GM21528 (cell line): Measurements from ENCODE around the gene KCNK3.

Experiments
- ATAC-seq: cut with Tn5 transposase; IDR thresholded peaks from one replicate; pipeline ENCODE4 v1.9.1; 2021; ENCODE audit warnings: mild to moderate bottlenecking, moderate library complexity; ENCODE audit not compliant: unreplicated experiment, low FRiP score

KCNK3 gene

DNA sequence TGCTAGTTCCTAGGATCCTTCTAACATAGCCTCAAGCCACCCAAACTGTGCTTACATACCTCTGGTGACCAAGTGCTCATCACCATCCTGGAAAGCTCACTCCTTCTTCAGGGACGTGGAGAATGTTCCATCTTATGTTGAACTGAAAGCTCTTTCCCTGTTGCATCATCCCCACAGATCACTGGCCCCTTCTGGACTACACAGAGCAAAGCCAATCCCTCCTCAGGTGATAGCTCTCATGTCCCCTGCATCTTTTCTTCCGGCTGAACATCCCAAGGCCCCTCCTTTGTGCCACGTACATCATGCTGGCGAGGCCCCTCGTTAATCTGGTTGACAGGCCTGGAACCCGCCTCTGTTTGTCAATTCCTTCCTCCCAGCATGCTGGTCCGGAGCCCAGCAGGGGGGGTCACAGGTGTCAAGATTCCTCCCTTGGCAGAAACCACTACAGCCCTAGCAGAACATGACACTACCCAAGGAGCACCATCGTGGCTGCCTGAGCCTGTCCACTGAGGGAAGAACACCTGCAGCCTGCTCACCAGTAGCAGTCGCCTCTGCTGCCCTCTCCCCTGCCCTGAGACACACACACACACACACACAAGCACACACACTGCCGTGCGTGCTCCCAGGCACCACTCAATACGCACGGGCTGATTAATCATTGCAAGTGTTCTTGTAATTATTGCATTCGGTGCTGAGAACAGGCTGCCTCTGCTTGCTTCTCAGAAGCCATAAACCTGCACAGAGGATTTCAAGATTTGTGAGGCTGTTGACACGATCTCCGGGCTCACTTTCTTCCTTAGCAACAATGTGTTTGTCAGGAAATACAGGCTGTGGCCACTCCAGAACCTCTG, 6.3 kb upstream of the KCNK3 start:
- no peak for ATAC-seq

- no peak for ATAC-seq
These were observed 5.2 kb upstream of the KCNK3 start for GRCh38 chr2:26687328-26687727.

- no peak for ATAC-seq
These were observed 4.7 kb upstream of the KCNK3 start for GRCh38 chr2:26687801-26688200.

- ATAC-seq, result no peak
These were observed 1.4 kb upstream of the KCNK3 start for GRCh38 chr2:26691161-26691560.

GRCh38 chr2:26691881-26692278, 642 bp upstream of the KCNK3 start:
- no peak for ATAC-seq

- ATAC-seq, result no peak
These were observed 651 bp downstream of the KCNK3 start for GRCh38 chr2:26692897-26693849.

DNA sequence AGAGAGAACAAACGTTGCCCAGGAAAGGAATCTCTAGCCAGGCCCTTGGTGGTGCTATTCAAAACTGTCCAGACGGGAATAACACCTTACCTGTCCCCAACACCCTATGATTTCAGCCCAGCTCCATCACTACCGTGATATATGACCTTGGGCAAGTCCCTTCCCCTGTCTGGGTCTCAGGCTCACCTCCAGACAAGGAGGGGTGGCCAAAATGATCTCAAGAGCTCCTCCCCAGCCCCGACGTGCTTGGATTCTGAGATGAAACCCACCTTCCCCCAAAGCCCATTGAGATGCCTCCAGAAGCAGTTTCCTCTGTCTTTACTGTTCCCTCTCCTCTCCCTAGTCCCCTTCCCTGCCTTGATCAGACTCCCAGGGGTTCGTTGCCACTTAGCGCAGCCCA, 1.5 kb downstream of the KCNK3 start:
- ATAC-seq, result no peak

- no peak for ATAC-seq
These were observed 3.9 kb downstream of the KCNK3 start for GRCh38 chr2:26696351-26696816.

- no peak for ATAC-seq
These were observed 4.9 kb downstream of the KCNK3 start for GRCh38 chr2:26697425-26697824.

DNA sequence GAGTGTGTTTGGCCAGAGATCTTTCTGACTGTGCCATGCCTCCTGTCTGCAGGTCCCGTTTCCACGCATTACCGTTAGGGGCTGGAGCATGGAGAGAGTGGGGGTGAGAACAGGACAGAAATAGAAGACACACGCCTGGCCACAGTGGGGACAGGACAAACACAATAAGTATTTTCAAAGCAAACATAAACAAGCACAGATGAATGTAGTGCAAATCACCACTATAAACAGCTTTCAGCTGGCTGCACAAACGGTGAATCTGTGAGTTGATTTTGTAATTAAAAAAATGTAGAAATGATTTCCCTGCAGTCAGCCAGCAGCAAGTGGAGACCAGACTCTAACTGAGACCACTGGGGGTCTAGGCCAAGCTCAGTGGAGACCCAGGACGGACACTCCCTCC, 6.8 kb downstream of the KCNK3 start:
- no peak for ATAC-seq

- ATAC-seq, result no peak
These were observed 7.6 kb downstream of the KCNK3 start for GRCh38 chr2:26700078-26700477.

DNA sequence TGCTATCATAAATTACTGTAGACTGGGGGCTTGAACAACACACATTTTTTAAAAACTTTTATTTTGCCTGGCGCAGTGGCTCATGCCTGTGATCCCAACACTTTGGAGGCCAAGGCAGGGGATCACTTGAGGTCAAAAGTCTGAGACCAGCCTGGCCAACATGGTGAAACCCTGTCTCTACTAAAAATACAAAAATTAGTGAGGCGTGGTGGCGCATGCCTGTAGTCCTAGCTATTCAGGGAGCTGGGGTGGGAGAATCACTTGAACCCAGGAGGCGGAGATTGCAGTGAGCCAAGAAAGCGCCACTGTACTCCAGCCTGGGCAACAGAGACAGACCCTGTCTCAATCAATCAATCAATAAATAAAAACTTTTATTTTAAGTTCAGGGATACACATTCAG, 9.1 kb downstream of the KCNK3 start:
- ATAC-seq, result no peak

DNA sequence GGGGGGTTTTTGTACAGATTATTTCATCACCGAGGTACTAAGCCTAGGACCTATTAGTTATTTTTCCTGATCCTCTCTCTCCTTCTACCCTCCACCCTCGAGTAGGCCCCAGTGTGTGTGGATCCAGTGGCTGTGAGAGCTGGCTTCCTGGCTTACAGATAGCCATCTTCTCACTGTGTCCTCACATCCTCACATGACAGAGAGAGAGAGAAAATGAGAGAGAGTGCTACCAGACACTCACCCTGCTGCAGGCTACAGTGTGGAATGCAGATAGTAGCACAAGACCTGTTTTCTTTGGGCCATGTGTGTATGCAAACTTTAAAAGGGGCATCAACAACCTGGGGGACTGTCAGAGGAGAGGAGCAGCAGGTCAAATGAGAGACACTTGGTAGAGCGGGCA, 9.5 kb downstream of the KCNK3 start:
- no peak for ATAC-seq

DNA sequence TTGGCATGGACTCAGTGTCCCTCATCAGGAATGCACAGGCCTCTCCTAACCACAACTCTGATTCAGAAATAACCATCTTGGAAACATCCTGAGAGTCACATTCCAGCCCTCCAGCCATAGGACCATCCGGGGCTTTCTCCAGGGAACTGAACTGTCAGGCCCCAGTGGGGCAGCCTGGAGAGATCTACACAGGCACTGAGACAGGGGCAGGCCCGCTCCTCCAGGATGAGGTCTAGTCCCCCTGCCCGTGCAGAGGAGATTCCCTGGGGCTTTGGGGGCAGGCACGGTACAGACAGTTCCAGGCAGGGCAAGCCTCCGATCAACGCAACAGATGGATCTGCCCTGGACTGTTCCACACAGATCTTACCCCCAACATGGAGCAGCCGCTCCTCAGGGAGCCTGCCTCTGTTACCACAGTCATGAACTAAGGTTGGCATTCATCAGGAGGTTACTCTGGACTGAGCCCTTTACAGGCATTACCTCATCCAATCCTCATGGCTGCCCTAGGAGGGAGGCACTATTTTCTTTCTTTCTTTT, 12.0 kb downstream of the KCNK3 start:
- ATAC-seq, result no peak

- ATAC-seq, result no peak
These were observed 12.6 kb downstream of the KCNK3 start for GRCh38 chr2:26705126-26705525.

DNA sequence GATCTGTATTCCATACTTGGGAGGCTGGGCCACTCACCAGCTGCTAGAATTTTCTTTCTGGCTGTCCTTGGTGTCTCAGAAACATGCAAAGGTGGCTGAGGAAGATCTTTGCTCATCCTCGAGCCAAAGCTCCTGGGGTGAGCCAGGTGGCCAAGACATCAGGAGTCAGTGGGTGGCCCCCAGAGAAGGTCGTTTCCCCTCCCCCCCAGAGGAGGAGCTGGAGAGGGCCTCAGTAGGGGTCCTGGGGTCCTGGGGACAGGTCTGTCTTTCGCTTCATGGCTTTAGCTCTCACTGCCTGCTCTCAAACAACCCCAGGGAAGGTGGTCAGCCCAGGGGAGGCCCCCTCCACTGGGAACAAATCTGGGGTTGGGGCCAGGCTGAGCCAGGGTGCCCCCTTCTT, 13.6 kb downstream of the KCNK3 start:
- no peak for ATAC-seq

GRCh38 chr2:26706616-26707473, 14.3 kb downstream of the KCNK3 start:
- ATAC-seq, result no peak

- ATAC-seq, result no peak
These were observed 15.2 kb downstream of the KCNK3 start for GRCh38 chr2:26707747-26708146.

DNA sequence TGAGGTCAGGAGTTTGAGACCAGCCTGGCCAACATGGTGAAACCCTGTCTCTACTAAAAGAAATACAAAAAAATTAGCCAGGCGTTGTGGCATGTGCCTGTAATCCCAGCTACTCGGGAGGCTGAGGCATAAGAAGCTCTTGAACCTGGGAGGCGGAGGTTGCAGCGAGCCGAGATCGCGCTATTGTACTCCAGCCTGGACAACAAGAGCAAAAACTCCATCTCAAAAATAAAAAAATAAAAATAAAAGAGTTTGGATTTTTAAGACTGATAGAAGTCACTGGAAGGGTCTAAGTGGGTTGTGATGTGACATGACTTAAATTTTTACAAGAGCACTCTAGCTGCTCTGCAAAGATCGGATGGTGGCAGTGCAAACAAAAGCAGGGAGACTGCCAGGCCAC, 15.9 kb downstream of the KCNK3 start:
- no peak for ATAC-seq
